Mammary epithelial cell (primary cell): ENCODE data around the gene ADPRS.

Source experiments
- EZH2 ChIP-seq: IDR thresholded peaks from 2 replicates; pipeline ENCODE4 v1.6.1; 2012; ENCODE audit warnings: low read length, inconsistent platforms, borderline replicate concordance
- TF ChIP-seq, protein P1 (sequence below), 2 donors: IDR thresholded peaks in 1 of 2; conservative IDR thresholded peaks in 1 of 2; 2 replicates each; pipeline ENCODE4 v1.5.1; 2011 to 2012; ENCODE audit warnings: inconsistent platforms in 2 of 2, low read length in 2 of 2, mild to moderate bottlenecking in 2 of 2, control low read depth in 1 of 2, low read depth in 1 of 2; ENCODE audit not compliant: insufficient read depth in 1 of 2; ENCODE audit errors: extremely low read depth in 1 of 2

DNA sequence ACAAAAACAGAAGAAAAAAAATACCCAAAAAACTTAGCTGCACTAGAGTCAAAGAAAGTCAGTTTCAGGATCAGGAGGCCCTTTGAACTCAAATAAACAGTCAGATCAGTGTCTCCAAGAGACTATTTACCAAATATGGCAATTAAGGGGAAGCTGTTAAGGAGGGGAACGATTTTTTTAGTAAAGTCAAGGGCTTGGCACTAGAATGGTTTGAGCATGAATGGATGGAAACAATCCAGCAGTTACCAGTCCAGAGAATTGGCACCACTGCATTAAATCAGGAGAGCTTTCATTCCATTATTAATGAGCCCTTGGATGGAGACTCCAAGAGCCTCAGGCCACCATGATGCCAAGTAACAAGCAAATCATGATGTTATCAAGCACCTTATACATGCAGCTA lies 53.4 kb downstream of the ADPRS start:
- TF ChIP-seq, protein P1, sequence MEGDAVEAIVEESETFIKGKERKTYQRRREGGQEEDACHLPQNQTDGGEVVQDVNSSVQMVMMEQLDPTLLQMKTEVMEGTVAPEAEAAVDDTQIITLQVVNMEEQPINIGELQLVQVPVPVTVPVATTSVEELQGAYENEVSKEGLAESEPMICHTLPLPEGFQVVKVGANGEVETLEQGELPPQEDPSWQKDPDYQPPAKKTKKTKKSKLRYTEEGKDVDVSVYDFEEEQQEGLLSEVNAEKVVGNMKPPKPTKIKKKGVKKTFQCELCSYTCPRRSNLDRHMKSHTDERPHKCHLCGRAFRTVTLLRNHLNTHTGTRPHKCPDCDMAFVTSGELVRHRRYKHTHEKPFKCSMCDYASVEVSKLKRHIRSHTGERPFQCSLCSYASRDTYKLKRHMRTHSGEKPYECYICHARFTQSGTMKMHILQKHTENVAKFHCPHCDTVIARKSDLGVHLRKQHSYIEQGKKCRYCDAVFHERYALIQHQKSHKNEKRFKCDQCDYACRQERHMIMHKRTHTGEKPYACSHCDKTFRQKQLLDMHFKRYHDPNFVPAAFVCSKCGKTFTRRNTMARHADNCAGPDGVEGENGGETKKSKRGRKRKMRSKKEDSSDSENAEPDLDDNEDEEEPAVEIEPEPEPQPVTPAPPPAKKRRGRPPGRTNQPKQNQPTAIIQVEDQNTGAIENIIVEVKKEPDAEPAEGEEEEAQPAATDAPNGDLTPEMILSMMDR (conservative IDR thresholded peaks at IDR 0.05 in 1 of 2, IDR thresholded peaks at IDR 0.05 in 1 of 2; ENCODE audit: extremely low read depth in 1 of 2, insufficient read depth in 1 of 2, low read depth in 1 of 2, low read length in 2 of 2) = no peak
- TF ChIP-seq EZH2 = no peak
